B cell (primary cell): Measurements from ENCODE around the gene C10orf90.

Experiments
- CTCF ChIP-seq: fragments of 200-600 bp; IDR thresholded peaks from one replicate; pipeline ENCODE4 v1.8.0; 2022; ENCODE audit warnings: antibody characterized with exemption, mild to moderate bottlenecking
- EZH2 ChIP-seq: IDR thresholded peaks from 2 replicates; pipeline ENCODE4 v1.6.1; 2012; ENCODE audit warnings: borderline replicate concordance, low read depth, mild to moderate bottlenecking, moderate library complexity, low read length; ENCODE audit not compliant: insufficient read depth, poor library complexity, severe bottlenecking

- TF ChIP-seq CTCF, result no peak
- TF ChIP-seq EZH2, result no peak
These were observed 13.8 kb upstream of the C10orf90 start for GRCh38 chr10:126684171-126684745.
